HG03196 (cell line): ENCODE results near the gene RARB.
A peak's percentile ranks its signal among the peaks of the same experiment; 100 is the strongest.

Source experiments
- ATAC-seq: cut with Tn5 transposase; IDR thresholded peaks from one replicate; pipeline ENCODE4 v1.9.1; 2021; ENCODE audit not compliant: unreplicated experiment

RARB gene

DNA sequence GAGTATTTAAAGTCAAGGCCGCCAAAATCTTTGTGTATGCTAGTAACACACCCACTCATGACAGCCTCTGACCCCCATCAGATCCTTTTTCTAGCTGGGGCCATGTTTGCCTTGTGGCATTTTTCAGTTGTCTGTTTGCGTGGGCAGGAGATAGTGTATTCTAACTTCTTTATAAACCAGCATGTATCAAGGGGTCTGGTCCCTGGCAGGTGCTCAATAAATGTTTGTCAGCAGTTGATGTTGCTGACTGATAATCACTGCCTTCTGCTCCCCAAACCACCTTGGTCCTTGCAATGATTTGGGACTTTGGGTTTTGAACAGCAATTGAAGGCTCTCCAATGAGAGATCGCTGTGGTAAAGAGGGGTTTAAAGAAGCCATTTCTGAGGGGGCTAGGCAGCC lies 19.2 kb downstream of the RARB start:
- no peak for ATAC-seq

DNA sequence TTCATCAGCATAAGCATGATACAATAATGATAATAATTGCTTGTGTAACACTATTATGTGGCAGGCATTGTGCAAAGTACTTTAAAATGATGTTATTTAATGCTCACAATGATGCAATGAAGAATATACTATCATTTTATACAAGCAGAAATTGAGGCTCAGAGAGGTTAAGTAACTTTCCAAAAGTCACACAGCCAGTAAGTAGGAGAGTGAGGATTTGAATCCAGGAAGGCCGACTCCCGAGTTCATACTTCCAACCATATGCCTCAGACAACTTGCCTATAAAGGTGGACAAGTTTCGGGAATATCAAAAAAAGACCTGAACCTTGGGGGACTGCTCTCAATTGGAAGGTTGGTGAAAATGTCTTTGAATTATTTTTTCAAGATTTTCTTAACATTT lies 19.9 kb downstream of the RARB start:
- ATAC-seq = no peak

DNA sequence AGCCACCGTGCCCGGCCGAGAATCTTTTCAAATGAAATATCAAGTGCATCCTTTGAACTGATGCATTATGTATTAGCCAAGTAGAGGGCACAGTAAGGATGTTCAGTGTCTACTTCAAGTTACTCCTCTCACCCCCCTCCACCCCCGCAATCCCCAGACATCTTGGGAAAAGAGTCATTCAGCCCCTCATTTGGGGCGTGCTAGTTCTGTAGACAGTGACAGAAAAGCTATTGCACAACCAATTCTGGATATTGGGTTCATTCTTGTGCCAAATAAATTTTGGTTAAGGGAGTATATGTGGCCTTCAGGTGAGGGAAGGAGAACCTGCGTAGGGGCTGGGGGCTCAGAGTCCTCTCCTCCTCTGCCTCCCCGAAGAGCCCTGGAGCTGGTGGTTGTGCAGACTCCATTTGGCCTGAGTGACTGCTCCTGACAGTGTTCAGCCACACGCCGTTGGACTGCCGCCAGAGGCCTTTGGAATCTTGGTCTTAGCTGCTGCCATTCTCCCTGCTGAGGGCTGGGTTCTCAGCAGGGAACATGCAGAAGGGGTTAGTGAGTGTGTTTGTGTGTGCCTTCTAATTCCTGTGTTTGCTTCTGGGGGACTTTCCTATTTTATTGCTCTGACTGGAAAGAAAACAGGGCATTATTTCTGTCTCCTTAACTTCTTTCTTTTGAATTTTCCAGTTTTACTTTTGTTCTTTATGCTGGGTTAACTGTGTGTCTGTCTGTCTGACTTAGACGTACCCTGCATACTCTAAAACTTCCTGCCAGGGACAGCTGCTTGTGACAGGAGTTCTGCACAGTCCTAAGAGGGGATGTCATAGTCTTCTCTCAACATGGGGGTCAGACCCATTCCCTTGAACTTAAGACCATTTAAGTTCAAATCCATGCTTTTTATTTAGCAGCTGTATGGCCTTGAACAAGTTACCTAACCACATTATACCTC lies 21.0 kb downstream of the RARB start:
- ATAC-seq = no peak

DNA sequence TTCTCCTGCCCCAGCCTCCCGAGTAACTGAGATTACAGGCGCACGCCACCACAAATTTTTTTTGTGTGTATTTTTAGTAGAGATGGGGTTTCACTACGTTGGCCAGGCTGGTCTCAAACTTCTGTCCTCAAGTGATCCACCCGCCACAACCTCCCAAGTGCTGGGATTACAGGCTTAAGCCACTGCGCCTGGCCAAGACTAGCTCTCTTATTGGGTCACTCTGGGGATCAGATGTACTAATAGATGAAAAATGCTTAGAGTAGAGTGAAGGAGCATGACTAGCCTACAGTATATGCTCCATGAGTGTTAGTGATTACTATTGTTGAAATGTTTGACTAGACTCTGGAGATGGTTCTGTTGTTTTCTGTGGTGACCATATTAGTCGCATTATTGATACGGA lies 21.8 kb downstream of the RARB start:
- no peak for ATAC-seq

DNA sequence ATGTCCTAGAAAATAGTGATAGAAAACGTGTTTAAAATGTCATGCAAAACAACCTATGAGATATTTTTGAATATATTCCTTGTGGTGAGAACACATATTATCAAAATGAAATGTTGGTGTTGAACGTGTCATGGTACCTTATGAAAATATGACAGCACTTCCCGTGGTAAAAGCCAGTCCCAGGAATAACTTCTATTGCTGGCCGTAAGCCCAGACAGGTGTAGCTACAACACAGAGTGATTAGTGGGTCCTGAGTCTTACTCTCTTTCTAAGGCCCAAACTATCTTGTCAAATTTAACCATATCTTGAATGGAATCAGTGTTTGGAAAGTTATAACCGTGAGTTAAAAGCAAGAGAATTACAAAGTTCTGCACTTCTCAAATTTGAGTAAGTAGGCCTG lies 24.1 kb downstream of the RARB start:
- ATAC-seq = no peak

DNA sequence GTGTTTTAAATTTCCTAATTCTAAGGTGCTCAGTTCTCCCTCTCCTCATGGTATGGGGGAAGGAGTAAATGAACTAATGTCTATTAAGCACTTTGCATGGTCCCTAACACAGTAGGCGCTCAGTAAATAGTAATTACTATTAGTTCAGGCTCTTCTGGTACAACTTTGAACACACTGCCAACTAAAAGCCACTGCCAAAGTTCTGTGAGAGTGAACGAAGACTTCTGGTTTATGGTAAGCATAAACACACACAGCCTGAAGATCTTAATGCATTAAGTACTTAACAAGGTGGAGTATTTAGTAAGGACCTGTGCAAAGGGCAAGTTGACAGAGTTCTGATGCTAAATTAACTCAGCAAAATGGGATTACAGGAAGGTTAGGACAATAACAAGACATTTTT lies 24.7 kb downstream of the RARB start:
- no peak for ATAC-seq

DNA sequence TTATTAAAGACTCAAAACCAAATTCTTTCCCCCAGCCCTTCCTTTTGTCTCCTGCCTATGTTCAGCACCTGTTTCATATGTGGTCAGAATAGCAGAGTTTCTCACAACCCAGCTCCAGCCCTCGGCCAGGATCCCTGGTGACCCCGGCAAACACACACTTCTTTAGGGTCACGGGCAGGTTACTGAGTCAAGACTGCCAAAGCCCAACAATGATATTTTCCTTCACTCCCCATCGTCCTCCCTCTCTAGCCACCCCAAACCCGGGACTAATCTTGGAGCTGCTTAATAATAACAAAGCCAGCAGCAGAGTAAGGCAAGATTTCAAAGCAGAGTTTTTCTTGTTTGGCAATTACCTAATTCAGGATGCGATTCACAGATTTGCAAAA lies 25.5 kb downstream of the RARB start:
- no peak for ATAC-seq

DNA sequence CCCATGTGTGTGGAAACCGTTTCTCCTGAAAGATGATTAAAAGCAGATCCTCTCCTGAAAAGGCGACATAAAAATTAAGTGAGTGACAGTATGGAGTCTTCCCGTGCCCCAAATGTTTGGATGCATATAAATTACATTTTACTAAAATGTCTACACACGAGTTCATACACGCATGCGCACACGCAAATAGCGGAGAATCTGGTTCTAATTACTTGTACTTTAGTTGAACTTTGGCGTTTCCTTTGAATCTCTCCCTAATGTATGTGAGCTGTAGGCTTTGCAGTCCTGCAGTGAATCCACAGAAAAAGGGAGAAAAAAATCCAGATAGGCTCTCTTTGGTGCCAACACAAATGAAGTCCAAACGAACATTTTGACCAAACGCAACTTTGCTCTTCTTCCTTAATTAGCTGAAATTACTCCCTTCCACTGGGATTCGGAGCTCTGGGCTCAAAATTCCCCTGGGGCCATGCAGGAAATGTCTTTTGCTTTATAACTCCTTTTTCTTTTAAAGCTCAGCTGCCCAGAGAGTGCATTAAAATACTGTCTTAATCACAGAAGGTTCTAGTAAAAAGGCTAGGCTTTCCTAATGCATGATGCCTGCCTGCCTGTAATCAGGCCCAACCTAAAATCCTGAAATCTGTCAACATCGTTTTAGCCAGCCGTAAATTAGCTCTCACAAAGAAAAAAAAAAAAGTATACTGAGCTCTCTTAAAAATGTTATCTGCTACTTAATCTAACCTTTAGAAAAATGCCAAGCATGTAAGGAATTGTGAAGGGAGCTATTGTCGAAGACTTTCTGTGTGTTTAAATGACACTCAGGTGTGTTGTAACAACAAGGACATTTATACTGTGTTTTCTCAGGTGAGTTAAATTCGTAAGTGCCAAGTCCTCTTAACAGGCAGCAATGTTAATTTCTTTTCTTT lies 26.2 kb downstream of the RARB start:
- ATAC-seq = no peak

DNA sequence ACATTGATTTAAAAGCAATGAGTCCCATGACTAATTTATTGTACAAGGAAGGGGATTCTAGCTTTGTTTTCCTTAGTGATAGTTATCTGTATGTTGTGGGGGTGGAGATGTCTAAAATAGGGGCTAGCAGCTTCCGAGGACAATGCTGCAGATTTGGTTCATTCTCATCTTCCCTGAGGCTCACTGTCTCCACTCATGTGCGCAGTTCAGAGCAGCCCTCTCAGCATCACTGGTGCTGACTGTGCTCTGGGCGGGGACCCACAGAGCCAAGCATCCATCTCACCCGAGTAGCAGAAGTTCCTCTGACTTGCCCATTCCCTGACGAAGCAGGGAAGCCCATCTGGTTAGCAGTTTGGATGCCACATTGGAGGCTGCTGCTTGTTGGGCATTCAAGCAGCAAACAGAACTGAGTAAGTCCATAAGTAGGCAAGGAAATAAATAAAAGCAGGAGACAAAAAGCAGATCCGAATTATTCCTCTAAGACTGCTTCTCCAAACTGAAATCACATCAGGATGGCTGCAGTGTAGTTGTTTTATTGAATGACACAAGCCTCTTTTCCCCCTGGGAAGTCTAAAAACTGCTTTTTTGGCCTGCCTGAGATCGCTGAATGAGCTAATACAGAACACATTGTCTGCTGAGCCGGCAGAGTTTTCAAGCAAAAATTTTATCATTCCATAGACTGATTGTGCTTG lies 27.5 kb downstream of the RARB start:
- no peak for ATAC-seq

DNA sequence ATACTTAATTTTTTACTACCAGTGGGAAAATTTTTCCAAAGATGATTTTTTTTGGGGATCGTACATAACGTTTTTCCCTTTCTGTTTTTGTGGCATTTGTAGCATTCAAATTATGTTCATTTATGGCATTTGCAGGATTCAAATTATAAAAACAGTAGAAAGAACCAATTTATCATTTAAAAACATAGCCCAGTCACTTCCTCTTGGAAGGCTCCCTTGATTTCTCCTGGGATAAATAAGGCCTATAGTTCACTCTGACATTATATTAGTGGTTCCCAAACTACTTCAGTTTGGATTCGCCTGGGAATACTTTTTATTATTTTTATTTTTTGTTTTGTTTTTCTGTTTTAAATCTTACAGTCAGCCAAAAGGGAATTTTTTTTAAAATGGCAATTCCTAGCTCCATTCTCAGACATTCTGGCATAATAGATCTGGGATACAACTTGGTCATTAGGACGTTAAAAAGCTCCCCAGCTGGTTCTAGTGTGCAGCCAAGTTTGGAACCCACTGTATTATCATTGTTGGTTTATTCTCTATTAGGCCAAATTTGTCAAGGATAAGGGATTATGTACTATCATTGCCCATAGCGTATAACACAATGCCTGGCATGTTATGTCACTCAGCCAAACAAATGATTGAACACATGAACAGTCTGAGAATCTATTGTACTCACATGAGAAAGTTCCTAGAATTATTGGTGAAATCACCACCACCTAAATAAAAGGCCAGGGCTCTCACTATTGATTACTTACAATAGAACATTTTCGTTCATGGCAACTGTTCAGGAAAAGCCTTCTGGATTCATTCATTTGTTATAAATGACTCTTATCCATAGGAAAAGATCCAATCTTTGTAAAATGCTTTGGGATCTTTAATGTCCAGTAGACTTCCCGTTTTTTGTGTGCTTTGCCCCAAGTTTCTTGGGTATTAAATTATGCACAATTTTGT lies 28.9 kb downstream of the RARB start:
- no peak for ATAC-seq

DNA sequence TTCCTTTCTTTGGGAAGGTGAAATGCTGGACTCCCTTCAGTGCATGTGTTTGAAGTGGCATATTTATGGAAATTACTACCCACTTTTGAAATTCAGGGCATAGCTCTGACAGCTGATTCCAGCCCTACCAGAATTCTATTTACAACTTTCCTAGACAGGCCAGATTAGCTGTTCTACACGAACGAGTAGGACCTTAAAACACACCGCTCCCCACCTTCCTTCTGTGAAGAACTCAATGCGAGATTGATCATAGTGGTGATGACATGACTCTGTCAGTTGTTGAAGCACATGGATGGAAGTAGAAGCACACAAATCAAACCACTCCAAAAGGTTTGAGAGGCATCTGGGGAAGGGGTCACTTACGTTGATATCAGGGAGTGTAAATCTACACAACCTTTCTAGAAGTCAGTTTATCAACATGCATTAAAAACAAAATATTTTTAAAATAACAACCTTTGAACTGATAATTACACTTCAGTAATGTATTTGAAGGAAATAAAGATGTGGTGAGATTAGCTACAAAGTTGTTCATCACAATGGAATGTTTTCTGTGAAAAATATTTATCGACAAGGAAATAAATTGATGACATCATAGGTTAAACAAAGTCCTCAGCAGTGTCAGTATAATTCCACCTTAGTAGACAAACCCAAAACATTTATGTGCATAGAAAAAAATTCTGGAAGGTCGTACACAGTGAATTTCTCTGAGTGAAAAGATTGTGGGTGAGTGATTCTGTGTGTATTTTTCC lies 29.8 kb downstream of the RARB start:
- ATAC-seq = no peak

DNA sequence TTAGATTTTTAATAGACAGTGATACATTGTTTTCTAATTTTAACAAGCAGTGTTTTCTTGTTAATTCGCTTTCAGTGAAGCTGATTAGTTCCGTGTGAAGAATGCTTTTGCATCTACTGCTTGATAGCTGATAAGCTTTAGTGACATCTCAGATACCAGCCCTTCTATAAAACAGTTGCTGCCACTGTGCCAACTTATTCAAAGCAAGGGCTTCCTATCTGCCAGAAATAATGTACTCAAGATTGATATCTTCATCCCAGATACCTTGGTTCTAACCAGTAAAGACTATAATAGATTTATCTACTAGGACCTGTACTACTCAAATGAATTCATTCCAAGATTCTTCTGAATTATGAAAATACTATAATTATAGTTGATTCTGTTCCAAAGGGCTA lies 30.4 kb downstream of the RARB start:
- no peak for ATAC-seq

DNA sequence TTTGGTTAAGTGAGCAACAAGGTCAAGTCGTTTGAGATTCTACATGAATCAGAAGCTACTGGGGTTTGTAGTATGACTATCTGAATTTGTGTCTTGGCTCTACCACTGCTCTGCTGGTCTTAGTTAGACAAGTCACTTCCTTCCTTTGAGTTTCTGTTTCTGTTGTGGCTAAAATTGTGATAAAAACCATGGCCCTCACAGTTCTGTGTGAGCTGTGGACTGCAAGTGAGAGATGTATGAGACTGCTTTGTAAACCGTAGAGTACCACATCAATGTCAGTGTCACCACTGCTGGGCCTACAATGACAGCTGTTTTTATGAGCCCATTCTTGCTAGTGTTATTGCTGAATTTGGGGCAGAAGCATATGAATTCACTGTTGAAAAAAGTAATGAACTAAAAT lies 32.7 kb downstream of the RARB start:
- peak; percentile 98 for ATAC-seq

DNA sequence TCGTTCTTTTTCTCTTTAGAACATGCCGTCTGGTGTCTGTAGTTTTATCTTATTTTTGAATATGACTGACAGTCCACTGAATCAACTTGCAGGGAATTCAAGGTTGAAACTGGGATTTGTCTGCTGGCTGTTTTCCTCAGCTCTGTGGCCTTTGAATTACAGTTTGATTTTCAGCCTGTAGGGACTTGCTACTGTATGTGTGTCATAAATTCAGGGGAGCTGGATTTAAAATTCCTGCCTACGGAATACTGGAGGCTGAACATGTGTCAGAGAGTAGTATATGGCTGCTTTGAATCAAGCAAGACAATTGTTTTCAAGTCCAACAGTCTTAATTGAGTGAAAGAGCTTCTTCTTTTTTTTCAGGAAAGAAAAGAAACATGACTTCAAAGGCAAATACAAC lies 33.9 kb downstream of the RARB start:
- ATAC-seq = no peak

DNA sequence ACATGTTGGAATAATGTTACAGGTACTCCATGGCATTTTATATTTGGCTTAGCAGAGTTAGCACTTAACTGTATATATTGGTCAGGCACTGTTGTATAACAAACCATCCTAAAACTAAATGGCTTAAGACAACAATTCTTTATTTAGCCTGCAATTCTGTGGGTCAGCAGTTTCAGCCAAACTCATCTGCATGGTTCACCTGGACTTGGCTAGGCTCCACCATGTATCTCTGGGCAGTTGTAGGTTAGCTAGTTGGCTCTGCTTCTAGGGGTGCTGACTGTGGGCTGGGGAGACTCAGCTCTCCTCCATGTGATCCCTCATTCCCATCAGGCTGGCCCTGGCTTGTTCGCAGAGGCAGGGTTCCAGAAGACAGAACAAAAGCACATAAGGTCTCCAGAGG lies 34.4 kb downstream of the RARB start:
- ATAC-seq = no peak

DNA sequence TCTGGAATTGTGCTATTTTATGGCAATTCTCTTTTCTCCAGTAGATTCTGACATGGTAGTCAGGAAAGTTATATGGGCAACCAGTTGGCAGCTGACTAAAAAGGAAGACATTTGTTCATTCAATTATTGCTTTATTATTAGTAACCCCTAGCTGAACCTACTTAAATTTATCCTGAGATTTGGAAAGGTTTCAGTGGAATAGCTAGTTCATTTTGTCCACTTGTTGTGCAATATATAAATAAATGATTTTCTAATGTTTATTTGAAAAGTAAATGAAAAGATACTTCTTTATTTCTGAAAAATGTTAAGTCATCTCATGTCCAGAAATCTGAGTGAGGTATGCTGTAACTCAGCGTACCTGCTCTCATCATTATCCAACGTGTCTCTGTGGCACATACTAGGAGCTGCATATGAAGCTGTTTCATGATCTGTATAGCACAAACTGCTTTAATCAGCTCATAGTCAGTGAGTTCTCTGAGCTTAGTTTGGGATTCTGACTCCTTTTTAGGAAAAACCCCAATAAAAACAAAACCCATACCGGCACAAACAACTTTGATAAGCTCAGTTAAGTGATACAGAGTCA lies 35.9 kb downstream of the RARB start:
- ATAC-seq = no peak

DNA sequence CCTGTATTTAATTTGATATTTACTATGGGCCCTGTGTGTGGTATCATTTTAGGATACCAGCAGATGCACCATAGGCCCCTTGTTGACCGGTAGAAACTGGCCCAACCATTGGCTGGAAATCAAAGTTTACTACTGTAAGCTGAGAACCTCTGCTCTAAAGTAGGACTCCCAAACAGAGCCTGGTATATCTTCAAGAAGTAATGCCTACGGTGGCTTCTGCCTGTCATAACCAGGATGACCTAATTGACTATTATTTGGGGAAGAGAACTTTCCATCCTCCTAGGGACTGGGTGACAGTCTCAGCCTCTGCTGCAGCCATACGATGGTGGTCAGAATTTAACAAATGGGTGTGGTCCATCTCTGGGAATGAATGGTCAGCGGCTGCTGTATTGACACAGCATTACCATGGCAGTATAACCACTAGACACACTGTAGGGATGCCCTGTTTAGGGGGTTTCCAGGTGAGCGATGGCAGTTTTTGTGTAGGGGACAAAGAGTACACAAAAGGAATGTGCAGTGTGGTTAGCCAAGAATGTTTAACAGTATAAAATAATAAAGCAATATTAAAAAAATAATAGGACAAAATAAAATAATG lies 37.3 kb downstream of the RARB start:
- ATAC-seq = no peak

DNA sequence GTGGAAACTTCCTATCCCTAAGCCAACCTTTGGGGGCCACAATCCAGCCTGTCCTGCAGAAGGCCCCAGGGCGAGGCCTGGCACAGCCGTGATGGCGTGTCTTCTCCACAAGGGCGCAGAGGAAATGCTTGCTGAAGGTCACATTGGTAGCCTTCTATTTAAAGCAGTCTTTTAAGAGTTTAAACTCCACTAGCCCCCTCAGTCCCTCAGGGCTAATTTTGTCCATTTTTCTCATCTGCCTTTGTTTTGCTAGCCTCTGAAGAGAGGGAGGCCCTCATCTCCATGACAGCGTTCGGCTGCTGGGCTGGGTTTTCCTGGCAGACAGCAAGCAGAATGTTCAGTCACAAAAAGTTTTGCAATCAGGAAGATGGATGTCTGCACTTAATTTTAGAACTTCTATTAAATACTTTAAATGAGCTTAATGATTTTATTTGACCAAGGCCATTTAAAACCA lies 40.8 kb downstream of the RARB start:
- no peak for ATAC-seq

DNA sequence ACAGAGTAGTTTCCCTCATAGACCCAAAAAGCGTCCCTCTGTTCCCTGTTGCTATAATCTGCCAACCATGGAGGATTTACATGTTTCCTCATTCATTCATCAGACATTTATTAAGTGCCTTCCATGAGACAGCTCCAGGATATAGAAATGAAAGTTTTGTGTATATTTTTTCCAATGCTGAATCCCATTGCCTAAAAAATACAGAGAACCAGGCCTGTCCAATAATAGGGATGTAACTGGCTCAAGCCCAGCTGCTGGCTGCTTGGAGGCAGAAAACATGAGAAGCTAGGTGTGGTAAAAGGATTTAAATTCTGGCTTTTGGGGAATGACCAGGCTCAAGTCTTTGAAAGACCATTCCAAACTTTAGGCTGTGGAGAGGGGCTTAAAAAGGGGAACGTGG lies 41.5 kb downstream of the RARB start:
- ATAC-seq = no peak
